Forelimb muscle (tissue), 1 donor: ENCODE measurements around the gene AOPEP. TPM values are rescaled to one million over a fixed set of nuclear protein-coding genes. Genes with fewer than 3 reads are reported as not detected.
A peak's percentile ranks its signal among the peaks of the same experiment; 100 is the strongest.

Experiments used
- DNase-seq: peaks from one replicate; pipeline ENCODE4 v3.0.0-alpha.2; 2013; ENCODE audit warnings: low read depth
- polyA plus RNA-seq: library from polyadenylated mRNA; unstranded; fragments of 120-200 nt; gene quantifications from one replicate; pipeline ENCODE4 v1.2.1, GENCODE V29; 2013; ENCODE audit not compliant: insufficient read length

The AOPEP gene
- polyA plus RNA-seq, 1 donor, result 43.0 TPM

DNA sequence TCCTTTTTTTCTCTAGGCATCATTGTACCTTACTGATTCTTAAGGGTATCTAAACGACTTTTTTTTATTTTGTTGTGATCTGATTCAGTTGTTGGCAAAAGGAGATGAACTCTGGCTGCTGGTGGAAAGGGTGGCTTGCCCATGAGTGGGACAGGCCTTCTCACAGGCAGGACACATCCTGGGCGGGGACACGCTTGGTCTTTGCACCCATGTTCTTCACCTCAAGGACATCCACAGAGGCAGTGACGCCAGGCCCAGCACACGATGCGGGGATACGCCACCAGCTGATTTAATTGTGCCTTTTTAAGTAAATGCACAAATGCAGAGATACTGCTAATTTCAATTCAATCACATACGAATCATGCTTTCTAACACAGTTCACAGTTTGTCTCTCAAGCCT, 383.0 kb downstream of the AOPEP start:
- DNase-seq, result no peak

DNA sequence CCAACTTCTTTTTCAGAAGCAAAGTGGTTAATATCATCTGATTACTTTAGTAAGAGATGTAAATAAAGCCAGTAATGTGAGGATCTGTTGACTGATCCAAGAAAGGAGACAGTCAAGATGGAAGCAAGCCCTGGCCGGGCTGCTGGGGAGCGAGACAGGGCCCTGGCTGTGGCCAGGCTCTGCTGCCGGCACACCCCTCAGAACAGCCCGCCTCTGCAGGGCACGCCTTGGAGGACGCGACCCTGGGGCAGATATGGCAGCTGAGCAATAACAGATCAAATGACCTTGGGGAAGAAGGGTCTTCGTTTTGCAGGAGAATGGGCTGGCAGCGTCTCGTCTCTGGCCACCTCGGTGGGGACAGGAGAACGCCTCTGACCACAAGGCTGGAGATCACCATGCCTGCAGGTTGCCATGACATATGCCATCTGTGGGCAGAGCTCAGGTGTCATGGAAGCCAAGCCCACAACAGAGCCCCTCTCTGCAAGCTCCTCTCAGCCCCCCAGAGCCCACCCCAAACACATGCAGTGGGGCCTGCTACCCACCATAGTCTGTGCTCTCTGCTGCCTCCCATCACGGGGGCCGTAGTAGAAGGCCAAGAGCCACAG, 384.5 kb downstream of the AOPEP start:
- no peak for DNase-seq

DNA sequence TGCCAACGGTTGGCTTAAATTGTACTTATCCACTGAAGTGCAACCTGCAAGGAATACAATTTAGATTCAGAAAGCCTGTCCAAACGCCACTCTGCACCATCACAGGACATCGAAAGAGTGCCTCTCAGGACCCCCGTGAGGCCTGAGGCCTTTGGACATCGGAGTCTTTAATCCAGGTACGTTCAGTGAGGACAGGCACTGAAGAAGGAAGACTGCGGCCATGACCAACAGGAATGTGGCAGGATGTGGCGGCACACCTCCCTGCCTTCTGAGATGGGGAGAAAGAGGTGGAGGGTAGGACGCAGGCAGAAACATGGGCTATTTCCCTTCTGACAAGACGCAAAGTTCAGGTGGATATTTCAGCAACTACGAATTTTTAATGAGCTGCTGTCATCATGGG, 385.2 kb downstream of the AOPEP start:
- no peak for DNase-seq

DNA sequence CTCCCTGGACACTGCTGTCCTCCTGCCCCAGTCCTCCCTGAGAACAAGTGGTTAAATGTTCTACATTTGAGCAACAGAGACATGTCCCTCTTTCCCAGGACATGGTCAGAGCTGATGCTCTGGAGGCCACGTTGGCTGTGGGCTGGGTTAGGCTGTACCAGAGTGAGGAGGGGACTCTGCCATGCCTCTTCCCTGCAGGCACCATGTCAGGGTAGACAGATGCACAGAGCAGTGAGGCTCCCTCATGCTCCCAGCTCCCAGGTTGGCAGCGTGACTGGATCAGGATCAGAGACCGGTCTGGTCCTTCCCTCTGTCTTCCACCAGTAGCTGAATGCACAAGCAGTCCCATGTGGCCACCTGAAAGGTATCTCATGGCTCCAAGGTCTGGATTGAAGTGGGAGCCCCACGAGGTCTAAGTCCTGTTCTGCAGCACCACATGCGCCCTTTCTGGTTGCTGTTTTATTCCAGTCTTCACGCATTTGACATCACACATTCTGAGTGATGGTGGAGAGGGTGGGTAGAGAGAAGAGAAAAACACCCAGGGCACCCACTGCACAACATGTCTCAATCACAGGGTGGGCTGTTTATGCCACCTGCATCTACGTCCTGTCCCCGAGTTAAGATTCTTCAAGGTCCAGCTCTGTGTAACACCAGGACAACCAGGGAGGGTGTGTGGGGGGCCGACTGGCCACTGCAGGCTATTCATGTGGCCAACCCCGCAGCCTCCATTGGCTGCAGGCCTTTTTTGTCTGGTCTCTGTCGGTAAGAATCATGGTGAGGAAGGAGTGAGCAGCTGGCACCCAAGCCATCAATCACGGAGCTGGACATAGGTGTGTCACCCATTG, 386.2 kb downstream of the AOPEP start:
- no peak for DNase-seq

DNA sequence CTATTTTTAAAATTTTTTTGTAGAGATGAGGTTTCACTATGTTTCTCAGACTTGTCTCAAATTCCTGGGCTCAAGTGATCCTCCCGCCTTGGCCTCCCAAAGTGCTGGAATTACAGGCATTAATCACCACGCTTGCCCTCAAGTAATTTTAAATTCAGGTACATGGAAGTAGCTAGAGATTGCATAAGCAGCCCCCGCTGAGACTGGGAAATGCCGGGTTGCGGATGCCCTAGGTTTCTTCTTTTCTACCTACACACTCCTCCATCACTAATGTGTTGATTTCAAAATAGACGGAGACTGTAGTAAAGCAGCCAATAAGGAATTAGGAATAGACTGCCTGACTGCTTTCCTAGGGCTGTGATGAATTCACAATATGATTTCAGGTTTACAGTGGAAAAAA, 388.6 kb downstream of the AOPEP start:
- no peak for DNase-seq

DNA sequence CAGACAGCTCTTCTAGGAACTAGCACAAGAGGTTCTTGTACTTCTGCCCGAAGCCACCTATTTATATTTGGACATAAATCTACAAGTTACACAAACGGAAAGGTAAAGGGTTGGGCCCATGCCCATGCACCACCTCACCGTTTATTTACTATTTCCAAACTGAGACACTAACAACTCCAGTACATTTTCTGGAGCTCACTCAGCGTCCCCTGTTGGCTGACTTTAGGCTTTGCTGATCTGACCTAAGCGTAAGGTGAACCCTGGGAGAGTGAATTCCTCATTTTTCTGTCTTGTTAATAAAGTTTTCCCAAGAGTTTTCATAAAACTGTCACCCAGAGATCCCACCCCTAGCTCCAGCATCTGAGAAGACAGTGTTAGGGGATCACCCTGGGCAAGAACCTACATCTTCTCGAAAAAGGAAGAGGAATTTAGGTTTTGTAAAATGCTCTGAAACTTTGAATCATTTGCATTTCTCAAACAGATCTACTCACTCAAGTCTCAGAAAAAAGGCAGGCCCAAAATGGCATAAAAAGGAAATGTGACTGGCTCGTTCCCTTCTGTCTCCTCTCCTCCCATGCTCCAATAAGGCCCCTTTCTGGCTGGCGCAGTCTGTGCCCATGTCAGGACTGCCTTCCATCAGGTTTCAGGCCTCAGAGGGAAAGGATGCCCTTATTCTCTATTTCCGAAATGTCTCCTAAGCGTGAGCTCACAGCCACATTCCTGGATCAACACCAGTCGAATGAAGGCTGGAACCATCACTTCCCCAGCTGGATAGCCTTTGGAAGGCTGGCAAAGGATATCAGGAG, 389.7 kb downstream of the AOPEP start:
- no peak for DNase-seq

DNA sequence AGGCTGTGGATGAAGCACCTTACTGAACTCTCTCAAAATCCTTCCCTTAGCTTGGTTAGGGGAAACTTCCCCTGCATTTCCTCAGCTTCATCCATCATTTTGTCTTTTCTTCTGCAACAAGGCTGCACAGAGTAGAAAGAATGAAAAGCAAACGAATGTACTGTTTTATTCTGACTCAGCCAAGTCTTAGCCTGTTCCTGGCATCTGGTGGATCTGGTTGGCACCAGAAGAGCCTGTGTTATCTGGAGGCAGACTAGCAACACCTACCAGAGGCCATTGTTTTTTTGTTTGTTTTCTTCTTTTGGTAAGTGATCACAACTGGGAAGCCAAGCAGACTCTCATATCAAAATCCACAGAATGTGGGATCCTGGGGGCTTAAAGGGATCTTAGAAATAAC, 390.3 kb downstream of the AOPEP start:
- no peak for DNase-seq

DNA sequence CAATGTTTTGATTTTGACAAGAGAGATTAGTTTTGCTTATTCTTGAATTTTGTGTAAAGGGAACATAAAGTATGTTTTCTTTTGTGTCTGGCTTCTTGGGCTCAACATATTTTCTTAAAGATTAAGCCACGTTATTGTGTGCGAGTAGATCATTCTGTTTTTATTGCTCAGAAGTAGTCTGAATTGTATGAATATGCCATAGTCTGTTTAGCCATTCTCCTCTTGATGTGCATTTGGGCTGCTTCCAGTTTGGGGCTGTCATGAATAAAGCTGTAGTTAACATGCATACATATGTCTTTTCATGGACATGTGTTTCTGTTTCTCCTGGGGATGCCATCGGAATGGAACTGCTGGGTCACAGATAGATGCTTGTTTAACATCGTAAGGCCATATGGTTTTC, 392.1 kb downstream of the AOPEP start:
- no peak for DNase-seq

DNA sequence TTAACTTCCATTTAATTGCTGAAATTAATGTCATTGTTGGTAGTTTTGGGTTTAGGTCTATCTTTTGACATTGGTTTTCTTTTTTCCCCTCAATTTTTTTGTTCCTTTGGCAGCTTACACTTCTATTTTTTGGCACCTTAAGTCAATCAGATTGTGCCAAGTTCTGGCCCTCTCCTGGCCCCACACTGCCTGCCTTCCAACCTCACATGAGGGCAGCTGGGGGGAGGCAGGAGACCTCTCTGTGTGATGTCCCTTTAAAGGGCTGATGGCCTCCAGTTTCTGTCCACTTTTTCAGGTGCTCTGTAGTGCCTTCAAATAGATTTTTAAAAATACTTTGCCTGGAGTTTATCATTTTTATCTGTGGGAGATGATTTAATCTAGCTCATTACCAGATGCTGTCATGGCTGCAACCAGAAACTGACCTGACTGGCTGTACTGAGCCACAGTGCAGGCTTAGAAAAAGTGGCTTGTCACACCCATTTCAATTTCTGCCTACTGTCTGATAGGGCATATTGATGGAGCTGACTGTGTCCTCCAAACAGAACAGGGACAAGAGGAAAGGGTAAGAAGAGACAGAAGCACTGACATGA, 394.4 kb downstream of the AOPEP start:
- no peak for DNase-seq

DNA sequence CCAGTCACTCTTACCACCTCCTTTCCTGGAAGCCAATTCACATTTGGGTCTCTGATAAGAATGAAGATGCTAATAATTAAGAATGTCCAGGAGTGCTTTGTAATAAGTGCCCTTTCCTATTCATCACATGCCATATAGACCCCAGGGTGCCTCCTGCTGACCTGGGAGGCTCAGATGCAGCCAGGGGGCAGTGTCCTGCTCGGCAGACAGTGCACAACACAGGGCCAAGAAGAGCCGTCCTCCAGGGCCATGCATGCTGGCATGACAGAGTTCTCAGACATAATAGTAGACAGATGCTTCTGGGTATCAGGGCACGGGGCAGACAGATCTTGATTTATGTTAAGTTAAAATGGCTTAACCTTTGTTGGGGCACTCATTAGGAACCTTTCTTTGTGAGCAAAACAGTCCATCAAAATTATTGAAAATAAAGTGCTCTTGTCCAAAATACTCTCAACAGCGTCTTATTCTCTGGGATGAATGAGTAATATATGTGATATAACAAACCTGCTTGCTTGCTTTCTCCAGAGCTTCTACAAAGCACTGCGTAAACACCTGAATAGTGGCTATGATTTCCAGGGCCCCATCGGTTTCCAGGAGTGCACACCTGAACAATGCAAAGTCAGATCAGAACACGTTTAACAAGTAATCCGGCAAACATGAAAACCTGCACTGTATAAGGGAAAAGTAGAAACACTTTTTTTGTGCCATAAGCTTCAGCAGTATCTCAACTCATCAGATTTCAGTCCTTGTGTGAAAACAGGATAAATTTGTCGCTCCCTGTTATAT, 398.3 kb downstream of the AOPEP start:
- no peak for DNase-seq

DNA sequence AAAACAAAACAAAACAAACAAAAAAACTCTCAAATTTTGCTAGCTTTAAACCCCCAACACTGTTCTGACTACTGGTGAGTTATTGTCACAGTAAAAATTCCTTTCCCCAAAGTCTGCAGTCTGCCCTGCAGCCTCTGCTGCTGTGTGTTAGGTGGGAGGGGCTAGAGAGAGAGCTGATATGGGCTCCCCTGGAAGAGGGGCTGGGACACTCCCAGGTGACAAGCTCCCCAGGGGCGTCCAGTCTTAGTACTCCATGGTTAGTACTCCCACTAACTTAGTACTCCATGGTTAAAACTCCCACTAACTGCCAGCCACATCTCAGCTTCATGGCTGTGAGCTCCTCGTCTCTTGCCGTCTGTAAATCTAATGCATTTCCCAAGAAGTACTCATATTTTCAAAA, 399.2 kb downstream of the AOPEP start:
- no peak for DNase-seq

DNA sequence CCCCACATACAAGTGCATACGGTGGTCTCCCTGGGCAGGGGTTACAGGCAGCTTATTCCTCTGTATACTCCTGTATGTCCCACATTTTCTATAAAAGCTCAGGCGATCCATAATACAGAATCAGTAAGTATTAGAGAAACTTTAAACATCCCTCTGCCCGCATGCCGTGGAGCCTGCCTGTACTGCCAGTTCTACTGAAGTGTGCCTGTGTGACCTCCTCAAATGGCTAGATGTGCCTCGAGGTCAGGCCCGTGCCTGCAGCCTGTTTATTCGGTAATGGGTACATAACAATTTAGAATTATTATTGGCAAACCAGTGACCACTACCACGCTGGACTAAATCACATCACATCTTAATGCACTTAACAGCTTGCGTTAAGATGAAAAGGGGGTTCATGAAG, 400.2 kb downstream of the AOPEP start:
- no peak for DNase-seq

DNA sequence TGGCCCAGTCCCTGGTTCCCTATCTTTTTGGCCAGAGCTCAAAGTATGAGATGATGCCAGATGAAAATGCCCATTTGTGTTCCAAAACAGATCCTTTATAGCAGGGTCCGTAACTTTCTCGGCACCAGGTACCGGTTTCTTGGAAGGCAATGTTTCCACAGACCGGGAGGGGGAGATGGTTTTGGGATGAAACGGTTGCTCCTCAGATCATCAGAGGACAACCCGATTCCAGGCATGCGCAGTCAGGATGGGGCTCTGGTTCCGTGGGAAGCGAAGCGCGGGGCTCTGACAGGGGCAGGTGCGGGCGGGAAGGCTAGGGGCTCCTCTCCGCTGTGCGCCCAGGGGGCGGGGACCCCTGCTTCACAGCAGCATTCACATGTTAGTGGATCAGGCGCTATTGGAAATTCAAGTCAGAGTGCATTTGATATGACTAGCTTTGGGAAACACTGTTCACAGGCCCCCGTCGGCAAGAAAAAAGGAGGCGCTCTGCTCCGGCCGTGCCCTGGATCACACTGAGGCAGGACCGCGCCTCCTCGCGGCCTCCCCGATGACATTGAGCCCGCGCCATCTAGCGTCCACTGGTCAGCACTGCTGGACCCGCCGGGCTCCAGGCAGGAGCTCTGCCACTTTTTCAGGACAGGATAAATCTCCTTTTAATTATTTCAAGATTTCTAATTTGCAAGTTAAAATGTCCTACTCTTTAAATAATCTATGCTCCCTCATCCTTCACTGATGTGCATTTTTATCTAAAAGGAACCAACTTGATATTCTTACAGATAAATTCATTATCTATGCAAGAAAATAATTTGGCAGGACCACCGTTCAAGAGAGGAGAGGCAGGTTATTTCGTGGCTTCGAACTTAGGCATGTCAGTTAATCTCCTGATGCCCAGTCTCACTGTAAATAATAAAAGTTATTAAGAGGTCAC, 401.0 kb downstream of the AOPEP start:
- DNase-seq, result peak; percentile 44

DNA sequence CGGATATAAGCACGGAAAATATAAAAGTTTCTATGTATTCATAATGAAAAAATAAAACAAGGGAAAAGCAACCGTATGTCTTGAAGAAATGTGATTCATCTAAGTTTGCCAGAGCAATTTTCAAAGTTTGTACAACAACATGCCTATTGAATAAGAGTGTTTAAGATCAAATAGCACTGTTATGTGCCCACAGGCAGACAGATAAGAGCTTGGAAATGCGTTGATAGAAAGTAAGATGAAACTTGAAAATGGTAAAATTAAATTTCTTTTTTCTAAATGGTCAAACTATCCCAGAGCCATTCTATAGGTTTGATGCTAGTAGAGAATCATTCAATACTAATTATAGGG, 401.7 kb downstream of the AOPEP start:
- DNase-seq, result no peak

DNA sequence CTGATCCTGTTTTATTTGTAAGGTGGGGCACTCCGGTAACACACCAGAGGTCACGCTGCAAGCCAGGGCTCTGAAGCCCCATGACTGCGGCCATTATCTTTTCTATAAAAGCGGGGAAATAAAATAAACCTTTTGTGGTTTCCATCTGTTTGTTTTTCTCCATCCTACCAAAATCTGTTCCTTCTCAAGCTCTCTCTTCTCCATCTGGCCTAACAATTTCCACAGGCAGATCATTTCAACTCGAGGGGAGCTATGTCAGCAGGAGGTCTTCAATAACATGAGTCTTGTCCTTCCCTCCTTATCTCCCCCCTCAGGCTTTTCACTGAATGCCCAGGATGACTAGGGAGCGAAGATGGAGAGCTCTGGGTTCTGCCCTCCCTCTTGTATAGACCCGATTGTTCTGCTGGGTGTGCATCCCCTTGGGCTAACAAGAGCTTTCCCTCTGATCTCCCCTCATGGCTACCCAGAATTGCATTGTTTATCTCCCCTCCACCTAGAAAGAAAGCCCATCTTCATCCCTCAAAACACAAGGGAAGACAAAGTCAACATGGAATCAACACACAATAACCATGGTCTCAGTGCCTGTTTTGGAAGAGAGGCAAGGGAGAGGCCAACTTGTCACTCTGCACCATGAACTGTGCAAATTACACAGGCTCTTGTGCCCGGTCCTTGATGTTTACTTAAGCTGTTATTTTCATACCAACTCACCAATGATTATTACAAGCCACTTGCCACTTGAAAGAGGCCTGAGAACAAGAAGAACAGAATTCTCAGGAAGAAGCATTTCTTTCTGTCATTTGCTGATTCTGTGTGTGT, 403.2 kb downstream of the AOPEP start:
- DNase-seq, result no peak

DNA sequence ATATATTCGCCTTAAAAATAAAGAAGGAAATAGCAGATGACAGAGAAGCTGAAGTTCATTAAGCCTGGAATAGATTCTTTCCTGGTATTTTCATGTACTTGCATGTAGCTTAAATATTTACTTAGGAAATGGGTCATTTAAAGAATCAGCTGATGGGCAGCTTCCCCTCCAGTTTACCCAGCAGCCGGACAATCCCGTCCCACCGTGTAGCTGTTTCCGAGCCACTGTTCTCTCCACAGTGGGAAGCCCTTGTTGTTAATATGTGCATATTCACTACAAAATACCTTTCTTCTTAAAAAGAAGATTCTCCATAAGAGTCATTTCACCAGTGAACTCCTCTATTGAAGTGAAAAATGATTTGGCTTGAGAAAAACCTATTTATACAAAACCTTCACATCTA, 404.0 kb downstream of the AOPEP start:
- DNase-seq, result no peak

DNA sequence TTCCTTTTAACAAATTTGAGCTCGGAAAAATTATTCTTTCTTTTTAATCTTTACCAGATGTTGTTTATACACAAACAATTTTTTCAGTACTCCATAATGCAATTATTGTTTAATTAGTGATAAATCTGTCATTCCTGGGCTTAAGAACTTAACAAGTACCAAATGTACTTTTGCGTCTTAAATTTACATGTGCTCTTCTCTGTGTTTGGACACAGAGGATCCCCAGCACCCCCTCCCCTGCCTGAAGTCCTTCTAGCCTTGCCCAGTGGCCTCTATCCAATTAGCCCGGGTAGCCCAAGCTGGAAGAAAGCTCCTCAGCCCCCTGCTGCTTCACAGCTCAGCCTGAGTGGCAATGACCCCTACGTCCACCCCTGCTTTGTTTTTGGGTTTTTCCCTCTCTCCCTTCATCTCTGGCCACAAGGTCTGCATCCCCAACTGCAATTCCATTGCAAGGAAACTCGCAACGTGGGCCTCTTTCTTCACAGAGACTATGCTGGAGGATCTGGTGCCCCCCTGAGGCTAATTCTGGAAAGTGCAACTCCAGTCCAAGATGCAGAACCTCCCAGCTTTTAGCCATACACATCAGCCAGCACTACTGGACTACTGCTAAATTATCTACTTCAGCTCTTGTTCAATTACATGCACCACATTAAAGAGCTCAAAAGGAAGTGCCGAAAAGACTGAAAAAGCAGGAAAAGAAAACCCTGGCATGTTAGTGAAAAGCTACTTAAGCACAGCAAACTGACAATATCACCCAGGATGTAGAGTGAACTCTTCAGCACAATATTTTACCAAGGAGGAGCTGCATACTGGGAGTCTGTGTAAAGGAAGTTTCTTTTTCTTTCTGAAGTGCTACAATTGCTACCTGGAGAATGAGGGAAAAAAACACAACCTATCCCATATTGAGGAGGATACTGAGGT, 404.8 kb downstream of the AOPEP start:
- DNase-seq, result no peak
